HG02623 (cell line): ENCODE results near the gene SYPL1.

ENCODE experiments used
- ATAC-seq: cut with Tn5 transposase; IDR thresholded peaks from one replicate; pipeline ENCODE4 v1.9.1; 2021; ENCODE audit warnings: moderate library complexity; ENCODE audit not compliant: unreplicated experiment

SYPL1 gene

DNA sequence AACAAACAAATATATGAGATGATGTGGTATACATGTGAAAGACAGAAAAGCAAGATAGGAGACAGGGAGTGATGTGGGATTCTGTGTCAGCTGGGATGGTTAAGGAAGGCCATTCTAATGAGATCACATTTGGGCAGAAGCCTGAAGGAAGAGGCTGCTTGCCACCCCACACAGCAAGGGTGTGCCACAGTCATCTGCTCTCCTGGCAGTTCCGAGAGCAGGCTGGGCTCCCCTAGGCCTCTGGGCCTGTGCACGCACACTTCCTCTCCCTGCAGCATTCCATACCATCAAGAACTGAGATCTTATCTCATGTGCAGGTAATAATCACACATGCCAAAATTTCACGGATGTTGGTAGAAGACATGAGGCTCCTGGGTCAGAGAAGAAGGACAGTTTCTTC lies 43.1 kb downstream of the SYPL1 start:
- no peak for ATAC-seq

DNA sequence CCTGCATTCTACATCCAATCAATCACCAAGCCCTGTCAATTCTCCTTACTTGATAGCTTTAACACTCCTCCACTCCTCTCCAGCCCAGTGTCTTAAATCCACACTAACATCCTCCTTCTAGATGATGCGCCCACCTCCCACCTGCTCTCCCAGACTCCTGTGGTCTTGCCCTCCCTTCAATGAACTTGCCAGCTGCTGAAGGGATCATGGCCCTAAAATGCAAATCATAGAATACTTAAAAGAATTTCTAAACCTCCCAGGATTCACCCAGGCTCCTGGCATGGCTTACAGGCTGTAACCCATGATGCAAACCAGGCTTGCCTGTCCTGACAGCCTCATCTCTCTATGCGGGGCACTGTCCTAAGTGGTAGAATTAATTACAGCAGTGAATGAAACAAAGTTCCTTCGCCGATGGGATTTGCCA lies 43.6 kb downstream of the SYPL1 start:
- ATAC-seq = no peak

DNA sequence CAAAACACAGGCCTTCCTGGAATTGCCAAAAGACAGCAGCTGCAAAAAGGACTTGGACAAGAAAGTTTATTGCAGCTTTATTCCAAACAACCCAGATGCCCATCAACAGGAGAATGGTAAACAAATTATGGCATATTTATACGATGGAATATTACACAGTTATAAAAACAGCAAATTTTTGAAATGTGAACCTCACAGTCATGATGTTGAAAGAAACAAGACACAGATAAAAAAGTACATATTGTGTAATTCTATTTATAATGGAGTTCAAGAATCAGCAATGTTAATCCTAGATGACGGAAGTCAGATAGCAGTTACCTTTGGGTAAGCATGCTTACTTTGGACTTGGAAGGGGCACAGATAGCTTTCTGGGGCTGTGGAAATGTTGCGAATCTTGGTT lies 44.4 kb downstream of the SYPL1 start:
- ATAC-seq = no peak

DNA sequence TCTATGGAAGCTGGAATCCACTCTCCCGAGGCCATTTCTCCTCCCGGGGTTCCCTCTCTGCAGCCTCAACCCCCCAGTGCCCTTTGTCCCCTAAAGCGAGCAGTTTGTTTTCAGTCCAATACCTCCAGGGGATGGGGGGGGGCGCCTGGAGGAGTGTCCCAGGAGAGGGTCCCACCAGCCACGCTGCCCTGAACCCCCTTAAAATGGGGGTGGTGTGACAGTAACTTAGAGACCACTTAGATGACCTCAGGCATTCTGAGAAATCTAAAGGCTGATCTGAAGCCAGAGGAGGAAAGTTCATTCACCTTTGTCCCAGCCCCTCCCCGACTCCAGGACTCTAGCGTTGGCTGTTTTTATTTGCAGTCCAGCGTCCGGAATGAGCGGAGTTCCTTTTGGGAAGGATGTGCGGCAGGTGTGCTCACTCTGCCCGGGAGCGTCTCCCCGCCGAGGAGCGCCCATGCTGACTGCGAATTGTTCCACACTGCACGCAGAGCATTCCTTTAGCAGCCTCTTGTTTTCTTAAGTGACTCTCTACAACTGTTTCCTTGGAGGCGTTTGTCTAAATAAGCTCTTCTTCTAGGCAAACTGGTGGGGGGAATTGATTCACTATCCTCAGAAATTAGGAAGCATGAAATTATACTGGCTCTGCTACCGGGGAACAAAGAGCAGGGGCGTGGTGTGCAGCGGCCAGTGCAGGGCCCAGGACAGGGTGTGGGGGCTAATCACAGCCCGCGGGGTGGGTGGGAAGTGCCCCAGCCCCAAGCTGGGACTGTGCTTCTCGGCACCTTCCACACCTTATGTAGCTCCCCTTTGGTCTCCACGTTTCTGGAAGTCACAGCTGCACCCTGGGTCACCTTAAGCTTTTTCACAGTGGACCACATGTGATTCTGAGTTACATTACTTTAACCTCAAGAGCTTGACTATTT lies 46.3 kb downstream of the SYPL1 start:
- ATAC-seq = no peak

DNA sequence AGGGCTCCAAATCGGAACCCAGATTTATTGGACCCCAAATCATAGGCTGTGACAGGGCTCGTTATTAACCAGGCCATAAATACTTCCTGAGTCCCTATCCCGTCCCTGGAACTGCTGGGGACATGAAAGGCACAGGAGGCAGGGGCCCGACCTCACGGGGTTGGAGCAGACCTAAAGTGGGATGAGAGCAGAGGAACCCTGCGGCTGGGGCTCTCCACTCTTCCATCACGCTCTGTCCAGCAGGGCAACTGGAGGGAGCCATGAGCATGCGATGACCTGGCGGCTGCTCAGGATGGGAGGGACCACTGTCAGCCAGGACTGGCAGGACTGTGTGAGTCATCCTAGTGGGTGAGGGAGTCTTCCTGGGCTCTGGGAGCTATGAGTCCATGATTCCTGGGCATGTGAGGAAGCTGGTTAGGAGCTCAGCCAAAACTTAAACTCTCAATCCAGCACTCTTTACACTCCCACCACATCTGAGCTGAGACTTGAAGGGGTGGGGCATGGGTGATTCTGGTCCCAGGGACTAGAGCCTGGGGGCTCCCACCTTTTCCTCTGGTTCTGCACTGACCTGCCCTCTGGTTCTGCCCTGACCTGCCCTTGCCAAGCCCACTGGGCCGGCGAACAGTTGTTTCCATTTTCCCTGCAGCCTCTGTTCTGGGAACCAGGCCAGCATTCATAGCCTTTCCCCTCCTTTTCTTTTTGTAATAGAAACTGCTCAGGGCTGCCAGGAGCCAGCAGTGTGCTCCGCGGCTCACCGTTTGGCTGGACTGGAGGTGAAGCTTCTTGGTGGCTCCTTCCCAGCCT lies 47.1 kb downstream of the SYPL1 start:
- no peak for ATAC-seq

DNA sequence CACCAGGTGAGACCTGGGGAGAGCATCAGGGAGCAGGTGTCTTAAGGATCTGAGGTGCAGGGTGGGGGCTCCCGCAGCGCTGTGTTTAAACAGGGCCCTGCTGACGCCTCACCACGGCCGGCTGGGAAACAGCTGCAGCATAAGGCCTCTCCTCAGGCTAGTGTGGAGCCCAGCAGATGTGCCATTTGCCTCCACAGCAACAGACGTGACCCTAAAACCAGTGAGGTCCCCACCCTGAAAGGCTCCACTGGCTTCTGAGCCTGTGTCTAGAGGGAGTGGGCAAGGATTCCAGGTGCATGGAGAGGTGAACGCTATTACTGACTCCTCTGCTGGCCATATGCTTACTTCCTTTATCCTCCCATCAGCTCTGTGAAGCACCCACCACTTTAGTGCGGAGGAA lies 47.8 kb downstream of the SYPL1 start:
- ATAC-seq = no peak

DNA sequence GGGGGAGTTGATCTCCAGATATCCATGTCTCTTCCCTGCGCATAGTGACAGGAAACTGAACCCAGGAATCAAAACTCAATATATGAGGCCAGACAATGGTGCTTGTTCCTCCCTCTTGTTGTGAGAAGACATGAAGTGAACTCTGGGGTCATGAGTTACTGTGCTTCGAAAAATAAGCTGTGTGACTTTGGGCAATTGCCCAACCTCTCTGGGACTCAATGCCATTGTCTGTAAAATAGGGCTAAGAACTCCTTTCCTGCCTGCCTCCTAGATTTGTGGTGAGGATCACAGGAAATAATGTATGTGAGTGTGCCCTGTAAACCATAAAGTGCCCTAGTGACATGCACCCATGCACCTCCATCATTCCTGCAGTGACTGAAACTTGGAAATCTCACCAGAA lies 48.4 kb downstream of the SYPL1 start:
- no peak for ATAC-seq

DNA sequence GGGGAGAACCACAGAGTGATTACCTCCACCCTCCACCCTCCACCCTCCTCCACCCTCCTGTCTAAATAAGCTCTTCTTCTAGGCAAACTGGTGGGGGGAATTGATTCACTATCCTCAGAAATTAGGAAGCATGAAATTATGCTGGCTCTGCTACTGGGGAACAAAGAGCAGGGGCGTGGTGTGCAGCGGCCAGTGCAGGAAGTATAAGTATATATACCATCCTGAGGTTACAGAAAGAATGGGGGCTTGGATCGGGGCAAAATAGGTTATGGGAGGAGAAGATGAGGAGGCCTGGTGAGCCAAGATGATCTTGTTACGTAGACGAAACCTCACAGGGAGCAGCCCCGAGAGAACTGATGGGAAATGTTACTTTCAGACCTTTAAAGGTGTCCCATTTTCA lies 49.1 kb downstream of the SYPL1 start:
- no peak for ATAC-seq

DNA sequence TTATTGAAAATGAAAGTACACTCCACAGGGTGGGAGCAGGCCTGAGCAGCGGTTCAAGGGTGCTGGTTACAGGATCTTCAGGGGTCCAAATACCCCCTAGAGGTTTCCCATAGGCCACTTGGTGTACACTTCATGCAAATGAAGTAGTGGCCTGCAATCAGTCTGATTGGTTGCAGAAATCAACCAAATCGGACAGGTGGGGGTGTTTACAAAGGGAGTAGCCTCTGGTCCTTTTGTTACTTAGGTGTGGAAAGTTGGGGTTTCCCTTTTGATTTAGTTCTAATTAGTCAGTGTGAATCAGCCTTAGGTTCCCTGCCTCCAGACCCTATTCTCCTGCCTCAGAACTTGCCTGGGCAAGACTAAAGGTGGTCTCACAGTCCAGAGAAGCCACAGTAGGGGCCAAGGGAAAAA lies 49.6 kb downstream of the SYPL1 start:
- ATAC-seq = no peak

DNA sequence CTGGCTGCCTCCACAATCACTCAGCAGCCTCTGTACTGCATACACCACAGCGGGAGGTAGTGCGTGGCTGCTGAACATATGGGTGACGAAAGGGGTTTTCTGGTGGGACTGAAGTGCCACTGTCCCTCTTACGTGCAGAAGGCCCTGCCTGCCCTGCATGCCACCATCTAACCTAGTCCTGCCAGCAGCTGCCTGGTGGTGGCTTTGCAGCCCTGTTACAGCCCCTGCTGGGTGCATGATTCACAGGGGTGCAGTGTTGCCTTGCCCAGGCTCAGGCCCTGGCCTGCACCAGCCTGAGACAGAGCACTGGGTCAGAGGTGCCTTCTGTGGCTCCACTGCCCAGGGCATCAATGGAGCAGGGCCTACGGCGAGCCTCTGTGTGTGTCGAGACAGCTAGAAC lies 50.1 kb downstream of the SYPL1 start:
- no peak for ATAC-seq

DNA sequence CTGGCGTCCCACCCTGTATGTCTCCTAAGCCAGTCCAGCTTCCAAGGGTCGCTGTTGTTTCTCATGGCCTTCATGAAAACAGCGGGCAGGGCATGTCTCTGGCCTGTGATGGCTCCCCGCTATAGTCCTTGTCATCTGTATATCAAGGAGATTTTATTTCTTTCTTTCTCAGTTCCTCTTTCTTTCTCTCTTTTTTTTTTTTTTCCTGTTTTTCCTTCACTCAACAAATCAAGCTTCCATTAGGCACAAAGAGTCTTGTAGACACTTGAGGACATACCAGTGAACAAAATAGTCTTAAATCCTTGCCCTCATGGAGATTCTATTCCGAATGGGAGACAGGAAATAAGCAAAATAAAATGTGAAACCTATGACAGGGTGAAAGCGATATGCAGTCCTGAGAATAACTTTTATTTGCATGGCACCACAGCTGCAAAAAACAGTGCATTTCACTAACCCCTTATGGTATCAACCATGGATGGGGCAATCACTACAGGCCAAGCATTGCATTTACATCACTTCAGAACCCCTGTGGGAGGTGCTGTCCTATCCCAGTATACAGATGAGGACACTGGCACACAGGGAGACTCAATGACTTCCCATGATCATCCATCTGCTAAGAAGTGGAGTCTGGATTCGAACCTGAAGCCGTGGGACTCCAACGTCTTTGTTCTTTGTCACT lies 50.7 kb downstream of the SYPL1 start:
- peak; percentile 37 for ATAC-seq

DNA sequence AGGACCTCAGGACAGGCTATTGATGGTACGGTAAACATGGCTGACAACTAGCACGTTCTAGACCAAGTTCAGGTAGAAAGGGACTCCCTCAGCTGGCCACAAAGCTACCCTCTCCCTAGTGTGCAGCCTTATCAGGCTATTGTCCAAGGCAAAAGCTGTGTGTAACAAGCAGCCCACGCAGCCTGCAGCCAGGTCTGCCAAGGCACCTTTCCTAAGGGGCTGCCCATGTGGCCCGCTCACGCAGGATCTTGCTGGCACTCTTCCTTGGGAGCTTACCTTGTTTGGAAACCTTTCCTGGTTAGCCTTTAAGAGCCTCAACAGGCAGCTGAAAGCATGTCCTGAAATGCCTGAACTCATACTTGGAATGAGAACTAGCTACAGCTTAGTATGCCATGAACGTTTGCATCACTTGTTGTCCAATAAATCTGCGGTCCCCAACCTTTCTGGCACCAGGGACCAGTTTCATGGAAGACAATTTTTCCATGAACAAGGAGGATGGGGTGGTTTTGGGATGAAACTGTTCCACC lies 51.7 kb downstream of the SYPL1 start:
- ATAC-seq = no peak

DNA sequence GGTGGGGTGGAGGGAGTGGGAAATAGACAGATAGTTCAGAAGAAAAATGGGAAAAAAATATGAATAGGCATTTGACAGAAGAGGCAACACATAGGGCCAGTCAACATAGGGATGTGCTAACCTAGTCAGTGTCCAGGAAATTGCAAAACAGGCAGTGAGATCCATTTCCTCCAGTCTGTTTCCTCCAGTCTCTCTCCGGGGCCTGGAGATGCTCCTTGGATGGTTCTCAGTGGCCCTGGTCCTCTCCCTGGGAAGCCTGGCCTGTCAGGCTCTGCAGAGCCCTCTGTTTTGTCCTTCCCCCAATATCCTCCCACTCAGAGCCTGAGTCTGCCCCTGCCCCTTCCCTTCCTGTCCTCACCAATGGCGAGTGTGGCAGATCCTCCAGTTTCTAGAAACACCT lies 52.6 kb downstream of the SYPL1 start:
- no peak for ATAC-seq

DNA sequence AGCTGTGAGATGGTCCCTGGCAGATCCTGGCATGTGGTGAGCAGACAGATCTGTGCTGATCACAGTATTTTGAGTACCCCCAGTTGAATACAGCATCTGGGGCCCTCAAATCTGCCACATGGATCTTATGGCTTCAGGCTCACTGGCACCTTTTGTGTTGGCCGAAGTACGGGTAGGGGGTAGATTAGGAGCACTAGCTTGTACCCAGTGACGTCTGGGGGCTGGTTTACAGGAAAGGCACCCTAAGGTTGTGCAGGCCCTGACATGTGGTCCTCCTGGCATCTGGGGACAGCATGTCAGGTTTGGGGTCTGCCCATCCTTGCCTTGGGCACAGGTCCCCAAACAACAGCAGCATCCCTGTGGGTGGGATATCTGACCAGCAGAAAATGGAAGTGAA lies 53.2 kb downstream of the SYPL1 start:
- ATAC-seq = no peak

DNA sequence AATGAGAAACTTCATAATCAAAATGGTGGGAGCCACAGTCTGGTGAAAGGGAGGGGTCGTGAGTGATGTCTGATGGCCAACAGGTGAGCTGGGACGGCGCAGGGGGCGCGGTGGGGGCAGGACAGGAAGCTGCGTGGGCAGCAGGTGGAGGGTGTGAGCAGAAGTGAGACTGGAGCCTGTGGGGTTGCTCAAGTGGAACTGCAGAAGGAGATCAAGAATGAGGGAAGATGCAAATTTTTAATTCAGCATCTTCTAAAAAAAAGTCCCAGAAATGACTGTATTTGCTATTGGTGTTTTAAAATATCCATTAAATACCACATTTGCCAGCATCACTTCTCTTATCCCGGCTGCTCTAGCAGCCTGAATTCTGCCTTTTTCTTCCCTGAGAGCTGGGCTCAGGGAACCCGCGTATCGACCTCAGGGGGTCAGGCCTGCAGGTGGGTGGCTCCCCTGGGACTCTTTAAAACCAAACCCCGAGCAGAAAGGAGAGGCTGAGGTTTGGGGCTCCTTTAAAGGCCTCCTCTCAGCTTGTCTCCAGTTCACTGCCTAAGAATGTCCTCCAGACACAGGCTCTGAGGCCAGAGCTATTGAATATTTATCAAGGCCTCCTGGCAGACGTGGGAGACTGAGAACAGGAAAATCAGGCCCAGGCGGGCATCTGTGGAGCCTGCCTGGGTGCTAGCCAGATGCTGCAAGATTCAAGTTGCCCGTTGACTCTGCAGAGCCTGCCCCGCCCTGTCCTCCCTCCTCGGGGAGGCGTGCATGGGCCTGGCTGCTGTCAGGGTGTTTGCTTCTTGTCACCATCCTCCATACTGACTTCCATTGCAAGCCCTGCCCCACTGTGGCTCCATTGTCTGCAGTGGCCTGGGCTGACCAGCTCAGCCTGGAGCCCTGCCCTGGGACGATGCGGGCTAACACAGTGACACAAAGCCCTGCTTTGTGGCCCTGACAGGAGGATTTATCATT lies 53.9 kb downstream of the SYPL1 start:
- peak; percentile 52 for ATAC-seq

DNA sequence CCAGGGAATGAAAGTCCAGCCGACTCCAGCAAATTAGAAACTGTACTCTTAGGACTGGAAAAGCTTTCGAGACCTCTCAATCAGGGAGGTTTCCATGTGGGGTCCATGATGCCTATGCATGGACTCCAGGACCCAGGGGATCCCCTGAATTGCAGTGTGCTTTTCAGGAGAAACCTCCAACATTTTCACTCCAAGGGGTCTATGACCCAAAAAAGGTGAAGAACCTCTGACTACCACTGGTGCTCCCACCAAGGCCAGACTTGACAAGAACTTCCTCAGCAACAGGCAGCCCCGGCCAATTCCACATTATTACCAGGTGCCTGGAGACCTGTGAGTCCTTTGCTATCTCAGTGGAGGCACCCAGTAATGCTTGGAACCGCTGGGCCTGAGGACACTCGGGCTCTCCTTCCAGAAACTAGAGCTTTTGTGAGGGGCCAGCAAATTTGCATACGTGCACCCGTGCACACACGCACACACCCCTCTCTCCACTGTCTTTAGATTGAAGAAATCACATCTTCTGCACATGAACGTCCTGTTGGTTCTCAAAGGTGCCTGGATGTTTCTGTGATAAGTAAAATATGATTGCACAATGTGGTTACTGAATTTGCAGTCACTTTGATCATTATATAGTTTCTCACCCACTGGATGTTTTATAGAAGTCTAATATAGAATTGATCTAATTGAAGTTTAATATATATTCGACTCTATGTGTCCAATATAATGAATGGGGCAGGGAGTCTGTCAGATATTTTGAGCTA lies 54.7 kb downstream of the SYPL1 start:
- no peak for ATAC-seq

DNA sequence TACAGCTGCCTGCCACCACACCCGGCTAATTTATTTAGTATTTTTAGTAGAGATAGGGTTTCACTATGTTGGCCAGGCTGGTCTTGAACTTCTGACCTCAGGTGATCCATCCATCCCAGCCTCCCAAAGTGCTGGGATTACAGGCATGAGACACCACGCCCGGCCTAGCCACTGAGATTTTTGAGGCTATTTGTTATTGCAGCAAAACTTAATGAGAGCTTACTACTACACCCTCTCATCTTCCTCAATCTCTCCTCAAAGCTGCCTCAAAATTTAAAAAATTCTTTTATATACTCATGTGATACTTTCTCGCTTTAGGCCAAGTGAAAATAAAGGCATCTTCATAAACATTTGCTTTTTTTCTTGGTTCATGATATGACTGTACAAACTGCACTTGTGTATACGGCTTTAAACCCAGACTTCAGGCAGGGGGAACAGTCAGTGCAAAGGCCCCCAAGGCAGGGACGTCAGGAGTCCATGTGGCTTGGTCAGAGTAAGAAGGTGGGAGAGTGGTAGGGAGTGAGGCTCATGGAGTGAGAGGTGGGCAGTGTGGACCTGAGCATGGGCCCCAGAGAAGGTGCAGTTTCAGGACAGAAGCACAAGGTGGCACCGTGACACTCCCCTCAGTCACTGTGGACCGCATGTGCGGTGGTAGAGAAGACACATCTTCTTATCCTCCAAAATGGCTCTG lies 55.5 kb downstream of the SYPL1 start:
- ATAC-seq = peak; percentile 47

DNA sequence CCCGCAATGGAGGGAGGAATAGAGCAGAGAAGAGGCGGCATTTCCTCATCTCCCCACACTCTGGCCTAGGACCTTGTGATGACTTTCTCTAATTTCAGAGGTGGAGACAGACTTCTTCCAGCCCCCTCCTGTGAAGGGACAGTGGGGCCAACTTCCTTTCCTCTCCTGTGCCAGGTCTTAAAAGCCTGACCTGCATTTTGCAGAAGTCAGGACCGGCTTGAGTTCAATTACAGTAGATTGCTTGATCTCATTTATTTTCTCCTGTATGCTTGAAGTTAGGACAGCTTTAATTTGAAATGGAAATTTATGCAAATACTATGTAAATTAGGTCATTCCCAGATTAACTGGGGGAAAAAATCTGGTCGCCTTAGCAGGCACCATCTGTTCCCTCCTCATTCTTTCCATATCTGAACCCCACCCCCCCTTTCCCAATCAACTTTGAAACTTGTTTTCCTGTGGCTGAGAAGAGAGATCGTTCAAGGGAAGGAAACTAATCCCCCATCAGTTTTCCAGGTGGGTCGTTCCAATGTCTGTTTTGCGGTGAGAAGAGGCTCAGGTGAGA lies 57.1 kb downstream of the SYPL1 start:
- no peak for ATAC-seq
